ENCODE measurements around the gene BAHCC1.

DNA sequence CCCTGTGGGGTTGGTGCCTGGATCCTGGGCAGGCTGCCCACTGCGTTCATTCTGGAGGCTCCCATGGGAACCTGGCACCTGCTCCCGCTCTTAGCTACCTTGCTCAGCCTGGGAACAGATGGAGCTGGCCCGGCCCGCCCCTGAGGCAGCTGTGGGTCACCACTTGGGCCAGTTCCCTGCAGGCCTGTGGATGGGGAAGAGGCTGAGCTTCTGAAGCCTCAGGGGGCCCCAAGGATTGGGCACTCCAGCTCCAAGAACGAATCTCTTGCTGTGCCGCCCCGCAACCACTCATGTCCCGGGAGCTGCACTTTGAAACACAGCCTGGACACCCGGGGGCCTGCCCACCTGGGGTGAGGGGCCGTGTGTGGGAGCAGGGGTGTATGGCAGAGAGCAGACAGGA lies 37.7 kb downstream of the BAHCC1 start:
- TF ChIP-seq, protein P1, sequence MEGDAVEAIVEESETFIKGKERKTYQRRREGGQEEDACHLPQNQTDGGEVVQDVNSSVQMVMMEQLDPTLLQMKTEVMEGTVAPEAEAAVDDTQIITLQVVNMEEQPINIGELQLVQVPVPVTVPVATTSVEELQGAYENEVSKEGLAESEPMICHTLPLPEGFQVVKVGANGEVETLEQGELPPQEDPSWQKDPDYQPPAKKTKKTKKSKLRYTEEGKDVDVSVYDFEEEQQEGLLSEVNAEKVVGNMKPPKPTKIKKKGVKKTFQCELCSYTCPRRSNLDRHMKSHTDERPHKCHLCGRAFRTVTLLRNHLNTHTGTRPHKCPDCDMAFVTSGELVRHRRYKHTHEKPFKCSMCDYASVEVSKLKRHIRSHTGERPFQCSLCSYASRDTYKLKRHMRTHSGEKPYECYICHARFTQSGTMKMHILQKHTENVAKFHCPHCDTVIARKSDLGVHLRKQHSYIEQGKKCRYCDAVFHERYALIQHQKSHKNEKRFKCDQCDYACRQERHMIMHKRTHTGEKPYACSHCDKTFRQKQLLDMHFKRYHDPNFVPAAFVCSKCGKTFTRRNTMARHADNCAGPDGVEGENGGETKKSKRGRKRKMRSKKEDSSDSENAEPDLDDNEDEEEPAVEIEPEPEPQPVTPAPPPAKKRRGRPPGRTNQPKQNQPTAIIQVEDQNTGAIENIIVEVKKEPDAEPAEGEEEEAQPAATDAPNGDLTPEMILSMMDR (IDR thresholded peaks at IDR 0.05): no peak
- TF ChIP-seq POLR2A (IDR thresholded peaks at IDR 0.05) (no peak), EP300 (IDR thresholded peaks at IDR 0.05) (no peak), POLR2AphosphoS5 (IDR thresholded peaks at IDR 0.05) (no peak)
